Head of caudate nucleus (tissue), 42 donors: ENCODE results near the gene MGLL.

Experiments used
- DNase-seq, 42 donors: peaks; one replicate each; pipeline versions ENCODE4 v3.0.0 to v3.0.0-alpha.2; 2020 to 2021; ENCODE audit warnings: mixed read lengths in 7 of 42
- intact Hi-C: fragments of 100-400 bp; cut with DNase I; formaldehyde crosslinking; loops from one replicate; pipeline ENCODE4 v1.15.0; 2022

The MGLL gene

DNA sequence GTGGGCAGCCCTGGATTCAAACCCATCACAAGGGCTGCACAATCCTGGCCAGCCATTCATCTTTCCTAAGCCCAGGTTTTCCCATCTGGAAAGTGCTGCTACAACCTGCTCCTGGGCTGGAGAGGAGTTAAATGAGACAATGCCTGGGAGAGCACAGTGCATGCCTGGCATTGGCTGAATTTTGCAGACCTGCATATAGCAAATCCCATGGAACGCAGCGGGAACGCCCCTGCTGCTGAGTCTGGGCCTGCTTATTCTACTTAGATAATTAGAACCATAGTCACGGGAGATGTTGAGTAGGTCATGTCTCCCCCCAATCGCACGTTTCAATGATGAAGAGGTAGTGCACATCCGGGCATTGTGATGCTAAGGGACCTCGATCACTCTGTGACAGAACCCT, 102.9 kb downstream of the MGLL start:
- DNase-seq: peak in 1 of 42 donors; percentile 29
- intact Hi-C loops: no loop called here

DNA sequence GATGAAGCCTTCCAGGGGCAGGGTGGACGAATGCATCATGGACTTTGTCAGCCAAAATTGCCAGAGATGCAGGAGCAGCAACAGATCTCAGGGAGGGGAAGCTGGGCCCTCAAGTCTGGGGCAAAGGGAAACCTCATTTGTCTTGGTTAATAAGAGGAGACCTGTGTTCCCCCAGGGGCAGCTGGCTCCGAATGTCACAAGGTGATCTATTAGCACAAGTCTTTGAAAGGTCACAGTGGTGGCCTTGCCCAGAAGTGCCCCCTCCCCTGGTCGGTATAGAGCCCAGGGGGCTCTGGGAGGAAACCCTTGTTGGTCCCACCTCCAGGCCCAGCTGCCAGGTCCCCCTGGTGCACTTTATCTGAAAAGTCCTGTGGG, 103.4 kb downstream of the MGLL start:
- intact Hi-C loops: no loop called here
- DNase-seq: peak in 2 of 42 donors; percentile 11 to 21

DNA sequence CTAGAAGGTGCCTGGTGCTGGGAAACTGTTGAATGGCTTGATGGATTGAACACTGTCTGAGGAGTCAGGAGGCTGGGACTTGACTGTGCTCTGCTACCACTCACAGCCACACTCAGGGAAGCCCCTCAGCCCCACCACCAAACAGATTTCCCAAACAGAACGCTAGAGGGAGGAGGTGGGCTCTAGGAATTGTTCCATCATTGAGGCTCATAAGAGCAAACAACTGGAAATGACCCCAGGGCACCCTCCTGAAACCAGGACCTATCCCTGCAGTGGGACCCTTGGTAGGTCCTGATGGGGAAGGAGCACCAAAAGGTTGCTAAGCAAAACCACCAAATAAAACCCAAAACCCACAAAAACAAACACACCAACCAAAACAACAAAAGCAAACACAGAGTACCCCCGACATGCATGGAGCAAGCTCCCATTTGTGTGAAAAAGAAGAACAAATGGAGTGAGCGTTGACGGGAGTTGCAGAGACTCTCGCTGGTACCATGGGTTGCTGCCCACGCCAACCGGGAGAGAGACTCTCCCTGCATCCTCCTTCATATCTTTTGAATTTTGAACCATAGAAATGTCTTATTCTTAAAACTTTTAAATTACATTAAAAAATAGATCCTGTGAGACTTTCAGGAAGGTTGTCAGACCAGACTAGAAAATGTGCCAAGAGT, 103.9 kb downstream of the MGLL start:
- intact Hi-C loops: no loop called here

DNA sequence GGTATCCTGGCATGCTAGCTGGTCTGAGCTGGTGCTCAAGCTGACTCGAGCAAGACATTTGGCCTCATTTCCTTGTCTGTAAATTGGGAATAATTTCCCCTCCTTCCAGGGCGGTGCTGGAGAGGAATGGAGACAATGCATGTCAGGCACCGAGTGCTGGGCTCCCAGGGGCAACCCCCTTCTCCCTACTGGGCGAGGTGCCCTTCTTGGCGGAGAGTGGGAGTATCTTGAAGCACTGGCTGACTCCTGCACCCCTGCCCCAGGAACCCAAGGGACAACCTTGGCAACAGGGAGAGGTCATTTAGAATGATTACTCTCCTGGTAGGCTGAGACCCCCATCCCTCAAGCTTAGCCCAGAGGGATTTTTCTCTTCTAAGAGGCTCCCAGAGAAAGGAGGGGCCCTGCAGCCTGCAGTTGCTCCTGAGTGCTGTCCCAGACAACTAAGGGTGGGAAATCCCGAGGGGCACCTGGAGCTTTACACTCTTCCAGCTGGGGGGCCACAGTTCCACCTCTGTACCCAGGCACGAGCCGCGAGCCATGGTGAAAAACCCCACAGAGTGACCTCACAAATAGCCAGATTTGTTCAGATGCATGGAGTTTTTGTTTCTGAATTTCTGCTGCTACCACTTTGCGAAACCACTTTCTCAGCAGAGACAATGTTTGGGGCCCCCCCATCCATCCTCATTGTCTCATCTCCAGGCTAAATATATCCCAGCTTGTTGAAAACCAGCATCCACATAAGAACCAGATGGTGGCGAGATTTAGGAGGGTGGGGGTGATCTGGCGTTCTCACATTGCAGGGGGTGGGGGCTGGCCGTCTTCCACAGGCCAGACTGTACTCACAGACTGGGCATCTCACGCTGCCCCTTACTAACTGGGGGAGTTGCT, 104.7 kb downstream of the MGLL start:
- intact Hi-C loops: no loop called here
- DNase-seq: peak in 2 of 42 donors; percentile 26 to 33

More for the DNA sequence above, 103.9 kb downstream of the MGLL start:
- DNase-seq: peak in 14 of 42 donors; percentile 32 to 72 (median 48)

DNA sequence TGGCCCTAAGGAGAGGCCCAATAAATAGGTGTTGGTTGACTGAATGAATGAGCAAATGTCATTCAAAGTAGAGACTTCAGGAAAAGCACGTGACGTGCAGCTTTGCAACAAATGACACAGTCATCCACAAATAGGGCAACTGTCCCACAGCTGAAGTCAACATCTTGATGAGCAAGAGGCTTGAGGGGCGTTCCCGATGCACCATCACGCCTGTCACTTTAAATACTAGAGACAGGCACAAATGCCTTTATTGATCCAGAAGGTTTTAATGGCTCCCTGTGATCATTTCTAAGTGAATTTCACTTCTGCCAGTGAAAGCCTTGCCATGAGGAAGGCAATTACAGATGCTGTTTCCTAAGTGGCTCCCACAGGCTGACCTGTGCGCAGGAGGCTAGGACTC, 105.9 kb downstream of the MGLL start:
- peak in 1 of 42 donors; percentile 29 for DNase-seq

DNA sequence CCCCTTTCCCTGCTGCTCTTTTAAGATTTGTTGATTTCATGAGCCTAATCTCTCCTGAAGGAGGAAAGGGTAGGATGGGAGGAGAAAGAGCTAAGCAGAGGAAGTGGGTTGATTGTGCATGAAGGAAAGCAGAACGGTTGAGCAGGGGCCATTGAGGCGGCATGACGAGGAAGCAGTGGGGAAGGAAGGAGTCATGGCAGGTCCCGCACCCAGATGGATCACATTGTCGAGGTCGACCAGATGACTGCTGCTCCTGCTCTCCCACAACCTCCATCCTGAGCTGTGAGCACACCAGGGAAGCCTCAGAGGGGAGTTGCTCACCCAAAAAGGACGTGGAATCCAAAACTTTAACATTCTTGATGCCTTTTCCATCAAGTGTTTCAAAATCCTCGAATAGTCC, 106.8 kb downstream of the MGLL start:
- intact Hi-C loops: no loop called here
- DNase-seq: no peak

More for the DNA sequence above, 105.9 kb downstream of the MGLL start:
- intact Hi-C loops: no loop called here

DNA sequence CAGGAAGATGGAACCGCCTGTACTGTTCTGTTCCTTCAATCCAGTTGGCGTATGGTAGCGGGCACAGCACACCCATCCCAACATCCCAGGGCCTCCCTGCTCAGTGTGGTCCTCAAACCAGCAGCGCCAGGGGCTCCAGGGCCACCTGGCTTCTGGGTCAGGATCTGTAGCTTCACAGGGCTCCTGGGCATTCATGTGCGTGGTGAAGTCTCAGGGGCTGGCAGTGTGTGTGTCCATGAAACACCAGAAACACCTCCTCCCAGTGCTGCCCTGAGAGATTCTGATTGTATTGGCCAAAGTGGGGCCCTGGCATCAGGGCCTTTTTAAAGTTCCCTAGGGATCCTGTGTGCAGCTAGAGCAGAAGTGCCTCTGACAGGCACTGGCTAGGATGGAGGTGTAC, 107.4 kb downstream of the MGLL start:
- no peak for DNase-seq
- intact Hi-C loops: no loop called here

DNA sequence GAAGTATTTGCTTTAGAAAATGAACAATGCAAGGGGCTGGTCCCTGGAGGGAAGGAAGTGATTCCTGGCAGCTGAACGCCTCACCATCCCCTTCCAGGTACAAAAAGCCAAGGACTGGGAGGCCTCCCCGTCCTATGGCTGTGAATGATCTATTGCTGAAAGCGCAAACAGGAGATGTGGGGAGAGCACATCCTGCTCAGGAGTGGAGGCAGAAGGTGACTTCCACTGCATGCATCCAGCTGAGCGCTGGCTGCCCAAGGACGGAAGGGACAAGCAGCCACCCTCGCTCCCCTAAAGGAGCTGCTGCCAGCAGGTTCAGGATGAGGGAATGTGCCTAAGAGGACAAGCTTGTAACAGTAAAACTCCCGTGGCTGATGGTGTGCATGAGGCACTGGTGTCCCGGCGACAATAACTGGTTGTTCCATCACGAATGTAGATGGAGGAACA, 108.2 kb downstream of the MGLL start:
- peak in 1 of 42 donors; percentile 7 for DNase-seq
- intact Hi-C loops: no loop called here

DNA sequence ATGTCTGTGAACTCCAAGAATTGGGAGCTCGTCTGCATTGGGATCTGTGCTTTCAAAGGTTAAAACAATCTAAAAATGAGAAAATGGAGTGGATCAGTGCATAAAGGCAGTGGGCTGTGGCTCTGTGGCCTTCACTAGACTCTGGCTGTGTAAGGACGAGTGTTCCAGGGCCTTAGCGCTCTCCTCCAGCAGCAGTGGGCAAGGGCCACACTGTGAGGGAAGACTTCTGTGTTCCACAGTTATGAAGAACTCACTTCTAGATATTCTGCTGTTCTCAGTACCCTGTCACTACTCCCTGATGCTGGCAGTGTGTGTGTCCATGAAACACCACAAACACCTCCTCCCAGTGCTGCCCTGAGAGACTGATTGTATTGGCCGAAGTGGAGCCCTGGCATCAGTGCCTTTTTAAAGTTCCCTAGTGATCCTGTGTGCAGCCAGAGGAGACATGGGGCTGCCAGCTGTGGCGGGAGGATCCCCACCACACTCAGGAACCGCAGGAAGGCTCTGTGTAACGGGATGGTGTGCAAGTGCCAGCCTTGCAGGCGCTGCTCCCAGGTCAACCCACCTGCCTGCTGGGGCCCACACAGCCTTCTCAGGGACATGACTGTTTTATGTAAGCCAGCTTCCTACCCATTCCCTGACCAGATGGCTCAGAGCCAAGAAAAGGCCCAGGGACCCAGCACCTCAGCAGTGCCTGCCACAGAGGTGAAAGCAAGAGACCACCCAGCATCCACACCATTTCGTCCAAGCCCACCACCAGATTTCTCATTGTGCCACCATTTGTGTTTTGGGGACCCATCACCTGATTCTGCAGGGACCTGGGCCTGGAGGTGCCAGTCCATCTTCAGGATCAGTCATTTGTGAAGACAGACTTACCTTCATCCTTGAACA, 109.2 kb downstream of the MGLL start:
- DNase-seq: peak in 1 of 42 donors; percentile 28
- intact Hi-C loops: no loop called here

DNA sequence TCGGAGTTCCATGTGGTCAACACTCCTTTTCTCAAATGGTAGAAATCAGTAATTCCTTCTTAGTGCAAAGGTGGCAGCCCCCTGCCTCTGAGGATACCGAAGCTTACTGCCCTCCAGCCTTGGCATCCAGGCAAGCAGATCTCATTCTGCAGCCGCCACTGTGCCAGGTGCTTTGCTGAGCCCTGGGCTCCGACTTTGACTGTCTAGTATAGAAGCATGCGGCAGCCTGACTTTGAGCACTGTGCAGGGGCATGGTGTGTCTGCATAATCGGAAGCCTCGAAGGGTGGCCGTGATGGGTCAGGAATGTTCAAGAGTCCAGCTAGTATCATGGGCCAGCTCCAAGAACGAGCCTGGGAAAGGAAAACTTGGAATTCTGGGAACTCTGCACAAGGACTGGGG, 109.9 kb downstream of the MGLL start:
- peak in 1 of 42 donors; percentile 27 for DNase-seq
- intact Hi-C loops: no loop called here

DNA sequence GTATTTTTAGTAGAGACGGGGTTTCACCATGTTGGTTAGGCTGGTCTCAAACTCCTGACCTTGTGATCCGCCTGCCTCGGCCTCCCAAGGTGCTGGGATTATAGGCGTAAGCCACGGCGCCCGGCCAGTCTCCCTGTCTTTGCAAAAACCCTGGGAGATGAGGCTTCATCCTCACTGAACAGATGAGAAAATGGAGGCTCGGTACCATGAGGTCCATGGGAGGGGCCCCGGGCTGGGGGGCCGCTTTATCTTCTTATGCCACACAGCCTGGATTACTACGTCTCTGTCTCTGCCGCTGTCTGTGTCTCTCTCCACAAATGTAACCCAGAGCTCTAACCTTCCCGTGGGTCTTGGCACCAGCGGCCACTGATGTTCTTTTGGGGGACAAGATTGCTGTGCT, 110.4 kb downstream of the MGLL start:
- intact Hi-C loops: no loop called here
- DNase-seq: peak in 3 of 42 donors; percentile 6 to 18 (median 16)

DNA sequence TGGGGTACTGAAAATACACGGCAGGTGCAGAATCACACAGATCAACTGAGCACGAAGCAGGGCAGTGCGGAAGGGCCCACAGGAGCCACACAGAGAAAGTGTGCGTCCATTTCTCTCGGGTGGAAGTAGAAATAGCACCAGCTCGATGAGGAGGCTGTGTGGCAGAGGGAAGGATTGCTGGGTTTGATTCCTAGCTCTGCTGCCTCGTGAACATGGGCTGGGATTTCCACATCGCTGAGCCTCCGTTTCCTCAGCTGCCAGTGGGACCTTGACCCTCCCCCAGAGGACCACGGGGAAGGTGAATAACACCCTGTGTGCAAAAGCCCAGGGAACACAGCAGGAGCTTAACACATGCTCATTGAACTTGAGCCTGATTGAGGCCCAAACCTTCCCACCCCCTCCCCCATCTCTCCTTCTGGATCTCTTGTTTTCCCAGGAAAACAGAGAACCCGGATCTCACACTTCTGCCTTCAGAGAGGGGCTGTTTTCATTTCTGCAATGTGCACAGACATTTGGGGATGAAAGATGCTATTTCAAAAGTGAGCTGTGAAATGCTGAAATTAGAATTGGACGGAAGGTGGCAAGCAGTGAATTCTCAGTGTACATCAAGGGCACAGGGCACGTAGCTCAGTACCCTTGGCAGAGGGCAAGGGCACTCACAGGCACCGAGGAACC, 111.2 kb downstream of the MGLL start:
- peak in 6 of 42 donors; percentile 3 to 34 (median 12) for DNase-seq
- intact Hi-C loops: no loop called here

DNA sequence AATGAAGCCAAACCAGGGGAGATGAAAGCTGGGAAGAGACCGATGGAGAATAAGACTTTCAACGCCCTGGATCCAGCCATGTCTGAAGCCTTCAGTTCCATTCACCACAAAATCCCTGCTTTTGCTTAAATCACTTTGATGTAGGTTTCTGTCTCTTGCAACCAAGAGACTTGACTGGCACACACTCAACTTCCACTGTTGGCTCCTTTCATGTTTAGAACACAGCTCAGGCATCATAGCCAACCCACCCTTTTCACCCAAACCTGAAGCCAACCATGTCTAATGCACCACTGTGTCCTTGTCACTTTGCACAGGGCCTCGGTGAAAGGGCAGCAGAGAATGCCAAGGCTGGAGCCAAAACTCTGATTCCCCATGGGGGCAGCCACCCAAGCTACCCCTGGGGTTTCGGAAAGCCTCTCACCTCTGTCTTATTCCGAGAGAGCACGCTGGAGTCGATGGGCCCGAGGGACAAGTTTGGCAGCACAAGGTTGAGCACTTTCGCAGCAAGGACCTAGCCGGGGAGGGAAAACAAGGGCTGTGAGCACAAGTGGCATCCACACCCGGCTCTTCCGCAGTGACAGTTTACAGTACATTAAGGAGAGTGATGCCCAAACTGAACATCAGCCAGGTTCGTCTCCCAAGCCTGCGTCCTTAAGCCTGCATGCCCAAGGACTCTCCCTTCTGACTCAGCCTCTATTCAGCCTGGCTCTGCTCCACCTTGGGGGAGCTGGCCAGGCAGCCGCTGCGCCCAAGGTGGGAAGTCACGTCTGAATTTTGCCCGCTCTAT, 112.0 kb downstream of the MGLL start:
- DNase-seq: peak in 9 of 42 donors; percentile 1 to 32 (median 12)
- intact Hi-C loops: no loop called here

DNA sequence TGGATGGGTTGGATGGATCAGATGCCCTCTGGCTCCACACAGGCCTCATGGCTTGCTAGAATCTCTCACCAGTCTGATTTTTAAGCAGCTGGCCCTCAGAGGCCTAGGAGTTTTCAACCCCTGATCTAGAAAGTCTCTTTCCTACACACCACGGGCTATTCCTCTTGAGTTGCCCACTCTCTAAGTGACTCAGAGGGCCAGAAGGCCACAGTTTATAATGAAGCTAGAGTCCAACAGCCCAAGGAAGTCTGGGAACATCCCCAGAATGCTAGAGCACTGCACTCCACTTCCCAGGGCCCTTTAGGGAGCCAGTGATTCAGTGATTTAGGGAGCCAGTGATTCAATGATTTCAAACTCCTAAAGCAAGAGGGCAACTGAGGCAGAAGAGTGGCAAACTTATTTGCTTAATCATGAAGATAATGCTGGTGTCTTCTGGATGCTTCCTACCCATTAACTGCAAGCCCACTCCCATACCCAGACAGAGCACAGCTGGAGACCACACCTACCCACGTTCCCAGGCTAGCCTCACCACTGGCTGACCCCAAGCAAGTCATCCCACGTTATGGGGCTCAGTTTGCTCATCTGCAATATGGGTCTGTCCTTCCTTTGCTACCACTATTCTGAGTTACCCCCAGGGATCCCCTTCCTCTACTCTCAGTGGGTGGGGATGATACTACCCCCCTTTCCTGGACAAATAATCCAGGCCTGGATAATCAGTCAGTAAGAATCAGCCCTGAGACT, 112.8 kb downstream of the MGLL start:
- DNase-seq: peak in 4 of 42 donors; percentile 1 to 18 (median 4)
- intact Hi-C loops: no loop called here

DNA sequence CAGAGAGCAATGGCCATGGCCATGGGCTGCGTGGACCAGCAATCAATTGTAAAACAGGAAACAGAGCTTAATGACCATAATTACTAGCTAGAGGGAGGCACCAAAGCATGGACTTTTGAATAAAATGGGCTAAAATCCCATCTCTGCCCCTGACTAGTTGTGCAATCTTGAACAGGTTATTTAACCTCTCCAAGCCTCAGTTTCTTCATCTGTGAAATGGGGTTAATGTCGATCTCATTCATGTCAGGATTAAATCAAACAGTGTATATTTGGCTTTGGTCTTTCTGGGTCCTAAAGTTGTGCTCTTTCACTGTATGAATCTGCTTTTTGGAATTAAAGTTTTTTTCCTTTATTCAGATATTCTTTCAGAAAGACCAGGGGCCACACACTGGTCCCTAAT, 113.5 kb downstream of the MGLL start:
- DNase-seq: no peak
- intact Hi-C loops: no loop called here

DNA sequence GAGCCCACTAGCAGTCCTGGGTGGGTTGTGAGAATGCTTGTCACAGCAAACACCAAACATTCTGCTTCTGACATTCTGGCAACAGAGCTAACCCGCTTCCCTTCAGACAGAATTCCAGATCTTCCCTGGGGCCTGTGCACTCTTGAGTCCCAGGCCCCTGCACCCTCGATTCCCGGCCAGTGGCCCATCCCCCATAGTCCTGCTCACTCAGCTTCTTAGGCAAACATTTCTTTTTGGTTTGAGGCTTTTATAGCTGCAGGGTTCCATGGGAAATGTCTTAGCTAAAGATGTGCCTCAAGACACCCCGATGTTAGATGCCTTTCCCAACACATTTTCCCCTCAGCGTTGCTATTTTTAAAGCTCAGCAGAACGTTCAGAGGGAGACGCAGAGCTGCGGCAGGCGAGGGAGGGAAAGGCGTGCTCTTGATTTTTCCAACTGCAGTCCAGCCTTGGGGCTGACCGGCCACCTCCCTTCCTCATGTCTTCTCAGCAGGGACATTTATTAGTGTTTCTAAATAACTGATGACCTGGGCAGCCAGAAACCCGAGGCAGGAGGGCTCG, 114.4 kb downstream of the MGLL start:
- peak in 14 of 42 donors; percentile 14 to 61 (median 44) for DNase-seq

More for the DNA sequence above, 114.4 kb downstream of the MGLL start:
- intact Hi-C loops: no loop called here
